Measurements from ENCODE around the gene EDEM1.

EDEM1 gene

DNA sequence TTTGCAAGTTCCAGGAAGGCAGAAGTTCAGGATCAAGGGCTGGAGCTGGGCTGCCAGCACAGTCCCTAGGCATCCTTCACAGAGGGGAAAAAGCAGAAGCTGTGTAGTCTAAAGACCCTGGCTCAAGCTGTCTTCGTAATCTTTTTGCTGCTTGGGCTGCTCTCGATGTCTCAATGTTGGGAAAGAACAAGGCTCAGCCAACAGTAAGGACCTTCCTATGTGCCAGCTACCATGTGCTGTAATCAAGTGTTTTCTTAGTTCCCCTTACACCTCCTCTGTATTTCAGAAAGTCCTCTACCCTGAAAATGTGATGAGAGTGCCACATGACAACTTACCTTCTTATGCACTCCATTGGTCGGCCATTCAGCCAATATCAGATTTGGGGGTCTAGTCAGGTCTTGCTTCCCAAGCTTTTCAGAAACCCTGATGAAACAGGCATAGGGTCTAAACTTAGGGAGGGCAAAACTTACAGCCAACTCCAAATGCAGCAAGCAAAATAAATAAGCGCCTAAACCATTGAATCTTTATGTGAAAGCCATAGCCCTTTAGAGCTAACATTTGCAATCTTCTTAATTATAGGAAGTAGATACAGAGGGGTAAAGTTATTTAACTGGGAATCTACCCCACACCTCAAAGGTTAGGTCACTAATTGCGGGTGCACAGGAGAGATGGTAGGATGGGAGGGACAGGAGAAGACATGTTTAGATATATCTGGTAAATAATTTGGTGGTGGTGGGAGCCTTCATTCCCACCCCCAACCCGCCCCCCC, 1.2 kb upstream of the EDEM1 start:
- peak overlapping the region; percentile 54 for H3K4me3 ChIP-seq (ENCODE audit: control insufficient read depth, low read depth, low read length)
- TF ChIP-seq, protein P1, sequence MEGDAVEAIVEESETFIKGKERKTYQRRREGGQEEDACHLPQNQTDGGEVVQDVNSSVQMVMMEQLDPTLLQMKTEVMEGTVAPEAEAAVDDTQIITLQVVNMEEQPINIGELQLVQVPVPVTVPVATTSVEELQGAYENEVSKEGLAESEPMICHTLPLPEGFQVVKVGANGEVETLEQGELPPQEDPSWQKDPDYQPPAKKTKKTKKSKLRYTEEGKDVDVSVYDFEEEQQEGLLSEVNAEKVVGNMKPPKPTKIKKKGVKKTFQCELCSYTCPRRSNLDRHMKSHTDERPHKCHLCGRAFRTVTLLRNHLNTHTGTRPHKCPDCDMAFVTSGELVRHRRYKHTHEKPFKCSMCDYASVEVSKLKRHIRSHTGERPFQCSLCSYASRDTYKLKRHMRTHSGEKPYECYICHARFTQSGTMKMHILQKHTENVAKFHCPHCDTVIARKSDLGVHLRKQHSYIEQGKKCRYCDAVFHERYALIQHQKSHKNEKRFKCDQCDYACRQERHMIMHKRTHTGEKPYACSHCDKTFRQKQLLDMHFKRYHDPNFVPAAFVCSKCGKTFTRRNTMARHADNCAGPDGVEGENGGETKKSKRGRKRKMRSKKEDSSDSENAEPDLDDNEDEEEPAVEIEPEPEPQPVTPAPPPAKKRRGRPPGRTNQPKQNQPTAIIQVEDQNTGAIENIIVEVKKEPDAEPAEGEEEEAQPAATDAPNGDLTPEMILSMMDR (IDR thresholded peaks at IDR 0.05; ENCODE audit: control insufficient read depth, insufficient read depth, low read depth, low read length, missing control alignments): no peak
- DNase-seq (ENCODE audit: low read depth): no peak

DNA sequence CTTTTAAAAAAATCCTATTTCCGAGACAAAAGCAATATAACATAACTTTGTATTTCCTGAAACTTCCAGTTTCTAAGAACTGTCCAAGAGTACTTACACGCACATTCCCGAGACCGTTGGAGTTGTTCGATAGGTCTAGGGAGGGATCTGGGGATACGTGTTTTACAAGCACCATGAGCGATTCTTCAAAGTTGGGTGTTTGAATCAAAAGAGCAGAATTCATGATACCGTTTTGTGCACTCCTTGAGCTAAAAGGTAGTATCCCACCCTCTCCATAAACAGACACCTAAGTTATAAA, 700 bp upstream of the EDEM1 start:
- DNase-seq (ENCODE audit: low read depth): no peak
- TF ChIP-seq, protein P1 (IDR thresholded peaks at IDR 0.05; ENCODE audit: control insufficient read depth, insufficient read depth, low read depth, low read length, missing control alignments): no peak
- peak overlapping the region; percentile 54 for H3K4me3 ChIP-seq (ENCODE audit: control insufficient read depth, low read depth, low read length)

DNA sequence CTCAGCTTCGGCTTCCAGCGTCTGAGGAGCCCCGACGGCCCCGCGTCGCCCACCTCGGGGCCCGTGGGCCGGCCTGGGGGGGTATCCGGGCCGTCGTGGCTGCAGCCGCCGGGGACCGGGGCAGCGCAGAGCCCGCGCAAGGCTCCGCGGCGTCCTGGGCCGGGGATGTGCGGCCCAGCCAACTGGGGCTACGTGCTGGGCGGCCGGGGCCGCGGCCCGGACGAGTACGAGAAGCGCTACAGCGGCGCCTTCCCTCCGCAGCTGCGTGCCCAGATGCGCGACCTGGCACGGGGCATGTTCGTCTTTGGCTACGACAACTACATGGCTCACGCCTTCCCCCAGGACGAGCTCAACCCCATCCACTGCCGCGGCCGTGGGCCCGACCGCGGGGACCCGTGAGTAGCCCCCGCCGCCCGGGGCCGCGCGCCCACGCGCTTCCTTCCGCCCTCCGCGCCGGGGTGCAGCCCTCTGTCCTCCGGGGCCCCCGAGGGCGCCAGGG, 462 bp downstream of the EDEM1 start:
- H3K4me3 ChIP-seq (ENCODE audit: control insufficient read depth, low read depth, low read length): peak overlapping the region; percentile 75
- no peak for DNase-seq (ENCODE audit: low read depth)
- TF ChIP-seq, protein P1 (IDR thresholded peaks at IDR 0.05; ENCODE audit: control insufficient read depth, insufficient read depth, low read depth, low read length, missing control alignments): no peak

DNA sequence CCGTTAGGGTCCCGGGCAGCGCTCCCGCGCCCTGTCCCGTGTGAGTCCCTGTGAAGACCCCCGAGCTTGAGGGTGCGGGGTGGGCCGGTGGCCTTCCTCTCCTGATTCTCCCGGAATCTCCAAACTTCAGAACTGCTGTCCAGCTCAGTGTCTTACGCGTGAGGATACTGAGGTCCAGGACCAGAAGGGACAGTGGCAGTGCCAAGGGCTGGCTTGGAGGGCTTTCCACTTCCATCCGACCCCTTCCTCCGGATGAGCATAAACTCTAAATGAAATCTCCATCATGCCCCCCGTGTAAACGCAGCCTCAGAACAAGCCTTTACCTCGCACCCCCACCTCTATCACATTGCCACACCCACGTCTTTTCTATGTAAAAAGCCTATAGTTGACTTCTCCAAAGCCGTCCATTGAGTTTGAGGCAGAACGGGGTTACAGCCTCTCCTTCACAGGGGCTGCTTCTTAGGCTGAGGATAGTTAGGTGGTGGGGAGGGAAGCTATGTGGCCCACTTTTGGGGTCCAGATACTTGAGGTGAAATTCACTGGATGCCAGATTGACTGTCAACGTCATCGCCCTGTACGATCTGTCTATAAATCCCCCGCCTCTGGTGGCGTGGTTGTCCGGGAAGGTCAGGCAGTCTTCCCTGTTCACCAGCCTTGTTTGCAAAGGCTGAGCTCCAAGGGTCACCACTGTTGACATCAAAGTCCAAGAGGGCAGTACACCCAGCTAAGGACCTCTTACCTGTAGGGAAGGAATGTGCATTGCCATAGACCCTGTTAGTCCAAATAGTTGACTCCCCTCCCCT, 1.1 kb downstream of the EDEM1 start:
- TF ChIP-seq, protein P1 (IDR thresholded peaks at IDR 0.05; ENCODE audit: control insufficient read depth, insufficient read depth, low read depth, low read length, missing control alignments): no peak
- DNase-seq (ENCODE audit: low read depth): no peak

DNA sequence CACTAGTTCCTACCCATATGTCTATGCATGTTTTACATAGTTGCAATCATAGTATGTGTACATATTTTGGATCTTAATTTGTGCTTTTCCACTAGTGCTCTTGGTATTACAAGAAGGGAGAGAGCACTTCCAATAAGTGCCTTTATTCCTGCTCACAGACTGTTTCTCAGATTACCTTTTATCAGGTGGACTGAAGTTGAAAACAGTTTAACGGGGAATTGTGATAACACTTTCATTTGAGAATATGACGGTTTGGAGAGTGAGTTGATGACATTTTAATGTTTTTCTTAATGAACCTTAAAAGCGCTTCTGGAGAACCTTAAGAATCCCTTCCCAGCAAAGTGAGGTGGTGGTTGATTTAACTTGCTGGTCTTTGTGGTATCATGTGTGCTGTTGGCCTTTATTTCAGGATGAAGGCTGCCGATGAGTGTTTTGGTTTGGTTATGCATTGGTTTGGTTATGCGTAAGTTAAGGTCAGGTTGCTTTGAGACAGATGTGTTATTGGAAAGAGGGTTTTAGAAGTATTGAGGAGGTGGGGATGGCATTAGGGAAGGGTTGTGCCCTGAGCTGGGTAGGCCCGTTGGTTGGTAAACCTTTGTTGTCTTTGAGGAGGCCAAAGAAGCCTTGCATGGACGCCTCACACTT, 2.8 kb downstream of the EDEM1 start:
- DNase-seq (ENCODE audit: low read depth): no peak
- TF ChIP-seq, protein P1 (IDR thresholded peaks at IDR 0.05; ENCODE audit: control insufficient read depth, insufficient read depth, low read depth, low read length, missing control alignments): no peak
- H3K4me3 ChIP-seq (ENCODE audit: control insufficient read depth, low read depth, low read length): no peak overlapping the region

More for the DNA sequence above, 1.1 kb downstream of the EDEM1 start:
- H3K4me3 ChIP-seq (ENCODE audit: control insufficient read depth, low read depth, low read length): peak overlapping the region; percentile 75

DNA sequence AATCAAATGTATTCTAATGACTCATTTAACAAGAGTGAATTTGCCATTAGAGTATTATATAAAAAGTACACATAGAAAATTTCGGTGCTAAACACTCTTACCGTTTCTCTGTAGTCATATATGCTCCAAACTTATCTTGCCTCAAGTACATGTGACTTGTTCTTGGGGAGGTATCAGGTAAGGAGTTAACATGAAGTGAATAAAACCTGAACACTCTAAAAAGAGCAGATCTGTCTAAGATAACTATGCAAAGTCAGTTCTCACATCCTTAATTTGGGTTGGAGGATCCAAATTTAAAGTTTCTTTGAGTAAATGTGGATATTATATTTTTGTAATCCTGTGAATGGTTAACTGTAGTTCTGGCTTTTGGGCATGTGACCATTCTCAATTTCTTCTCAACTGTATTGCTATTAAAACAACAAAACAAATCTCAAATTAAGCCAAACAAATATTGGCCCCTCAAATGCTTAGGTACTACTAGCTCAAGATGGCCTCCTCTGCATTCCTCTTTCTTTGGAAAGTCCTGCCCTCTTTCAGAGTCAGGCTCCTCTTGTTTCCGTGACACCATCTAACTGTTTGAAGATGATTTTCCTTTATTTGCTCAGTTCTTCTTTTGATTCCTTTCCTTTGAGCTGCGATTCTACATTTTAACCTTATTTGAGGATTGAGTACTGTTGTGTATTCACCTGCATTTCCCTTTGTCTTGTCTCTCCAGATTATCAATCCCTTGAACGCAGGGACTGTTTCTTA, 4.2 kb downstream of the EDEM1 start:
- TF ChIP-seq, protein P1 (IDR thresholded peaks at IDR 0.05; ENCODE audit: control insufficient read depth, insufficient read depth, low read depth, low read length, missing control alignments): no peak
- DNase-seq (ENCODE audit: low read depth): no peak
- H3K4me3 ChIP-seq (ENCODE audit: control insufficient read depth, low read depth, low read length): no peak overlapping the region

All from AG09309 (cell line).